ENCODE measurements around the gene THSD7B. TPM values are rescaled to one million over a fixed set of nuclear protein-coding genes. Genes with fewer than 3 reads are reported as not detected.

The THSD7B gene
- total and polyA plus RNA-seq, 9 of the 15 experiments (the other 6 are each of a cell fraction or from before 2014, with no cell fraction given), result not detected

DNA sequence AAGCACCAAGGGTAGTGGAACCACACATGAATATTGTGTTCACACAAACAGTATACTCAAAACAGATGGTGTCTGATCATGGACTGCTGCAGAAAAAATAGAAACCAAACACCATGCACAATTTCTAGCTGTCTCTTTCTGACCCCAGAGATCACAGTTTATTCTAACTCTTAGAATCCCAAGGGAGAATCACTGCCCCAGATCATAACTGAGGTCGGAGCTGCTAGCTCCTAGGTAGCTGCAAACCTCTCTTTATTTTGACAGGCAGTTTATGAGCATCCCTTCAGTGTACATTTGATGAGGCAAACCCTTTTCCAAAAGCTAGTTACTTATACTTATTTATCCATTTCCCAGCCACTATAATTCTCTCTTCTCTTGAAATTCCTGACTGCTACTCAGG is 759.8 kb downstream of the THSD7B start:
- H3K36me3 ChIP-seq (ENCODE audit: control insufficient read depth, insufficient read depth, low read length), result no peaks in the 10 kb centered on the region
- no peaks in the 10 kb centered on the region for H3K27me3 ChIP-seq (ENCODE audit: control insufficient read depth in 2 of 2, insufficient read depth in 2 of 2, low read length in 2 of 2)
- in situ Hi-C loops (cut with MboI) (no loop called here), intact Hi-C loops (cut with micrococcal nuclease) (no loop called here)
- H3K79me2 ChIP-seq (ENCODE audit: control insufficient read depth, insufficient read depth, low read length), result no peaks in the 10 kb centered on the region
- no TSS peak for BruUV-seq (replicated peaks)
- H3K27ac ChIP-seq (ENCODE audit: extremely low read depth, low read depth, low read length), result no peak overlapping the region
- no peaks in the 10 kb centered on the region for H3K9me1 ChIP-seq (ENCODE audit: control insufficient read depth, insufficient read depth, low read length)
- no peak overlapping the region for H3K4me3 ChIP-seq
- no peaks in the 10 kb centered on the region for H3K4me1 ChIP-seq (replicated peaks in 1 of 2; ENCODE audit: control insufficient read depth in 2 of 2, insufficient read depth in 2 of 2, low read length in 2 of 2)
- DNase-seq (ENCODE audit: extremely low read depth in 1 of 4, low spot score in 3 of 4) (no peak), ATAC-seq (no peak), FAIRE-seq (no peak)
- ChIA-PET POLR2A (no interaction called here), CTCF (ENCODE audit: low intra/inter-chr PET ratio) (no interaction called here)
- H3K4me2 ChIP-seq (ENCODE audit: insufficient read depth, low read length), result no peak overlapping the region
- TF ChIP-seq ZNF140 (CRISPR knock-in tag; IDR thresholded peaks at IDR 0.05), result no peak
- no peak overlapping the region for H2AFZ ChIP-seq (ENCODE audit: low read depth, low read length)
- no peak overlapping the region for H3K9ac ChIP-seq (ENCODE audit: insufficient read depth in 1 of 2, low read depth in 2 of 2, low read length in 2 of 2)
- no peaks in the 10 kb centered on the region for H4K20me1 ChIP-seq (replicated peaks; ENCODE audit: control insufficient read depth, insufficient read depth, low read length)
- no peaks in the 10 kb centered on the region for H3K9me3 ChIP-seq (replicated peaks; ENCODE audit: control insufficient read depth, insufficient read depth, low read depth, low read length)
- 0% methylated on average over 1 of the region's 1 CpG for whole genome bisulfite sequencing (ENCODE audit: insufficient coverage, low coverage, missing lambda C conversion rate)

DNA sequence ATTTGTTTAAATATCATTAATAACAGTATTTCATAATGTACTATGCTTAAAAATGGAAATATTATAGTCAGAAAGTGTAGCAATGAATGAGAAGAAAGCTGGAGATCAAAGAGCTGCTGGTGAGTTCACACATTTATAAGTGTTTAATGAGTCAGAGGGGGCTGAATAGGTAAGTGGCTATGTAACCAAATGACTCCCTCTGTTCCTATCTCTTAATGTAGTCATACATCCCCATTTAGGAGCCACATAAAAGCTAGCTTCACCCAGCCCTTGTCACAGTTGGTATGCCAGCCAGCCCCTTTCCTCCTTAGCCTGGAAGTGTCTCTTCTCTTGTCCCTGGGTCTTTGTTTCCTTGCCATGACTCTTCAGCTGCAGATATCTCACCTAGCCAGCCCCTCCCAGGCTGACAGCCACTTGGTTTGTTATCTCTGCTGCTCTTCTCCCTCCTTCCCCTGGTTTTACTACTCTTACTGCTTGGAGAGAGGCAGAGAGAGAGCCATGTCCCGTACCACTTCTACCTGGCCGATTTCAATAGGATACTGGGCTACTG is 760.4 kb downstream of the THSD7B start:
- TF ChIP-seq, protein P1, sequence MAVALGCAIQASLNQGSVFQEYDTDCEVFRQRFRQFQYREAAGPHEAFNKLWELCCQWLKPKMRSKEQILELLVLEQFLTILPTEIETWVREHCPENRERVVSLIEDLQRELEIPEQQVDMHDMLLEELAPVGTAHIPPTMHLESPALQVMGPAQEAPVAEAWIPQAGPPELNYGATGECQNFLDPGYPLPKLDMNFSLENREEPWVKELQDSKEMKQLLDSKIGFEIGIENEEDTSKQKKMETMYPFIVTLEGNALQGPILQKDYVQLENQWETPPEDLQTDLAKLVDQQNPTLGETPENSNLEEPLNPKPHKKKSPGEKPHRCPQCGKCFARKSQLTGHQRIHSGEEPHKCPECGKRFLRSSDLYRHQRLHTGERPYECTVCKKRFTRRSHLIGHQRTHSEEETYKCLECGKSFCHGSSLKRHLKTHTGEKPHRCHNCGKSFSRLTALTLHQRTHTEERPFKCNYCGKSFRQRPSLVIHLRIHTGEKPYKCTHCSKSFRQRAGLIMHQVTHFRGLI (CRISPR knock-in tag; IDR thresholded peaks at IDR 0.05), result no peak
- no peak for TF ChIP-seq ZNF75A (CRISPR knock-in tag; IDR thresholded peaks at IDR 0.05)
- TF ChIP-seq CBX8 (IDR thresholded peaks at IDR 0.05; ENCODE audit: borderline replicate concordance, extremely low read depth, low read depth, low read length, poor library complexity, severe bottlenecking), result no peak
- TF ChIP-seq NFIX (CRISPR knock-in tag; IDR thresholded peaks at IDR 0.05; ENCODE audit: low read depth), result no peak
- no peak for TF ChIP-seq KAT2B (IDR thresholded peaks at IDR 0.05; ENCODE audit: low read depth, low read length)
- TF ChIP-seq SLC30A9 (CRISPR knock-in tag; IDR thresholded peaks at IDR 0.05), result no peak
- ATAC-seq (no peak), FAIRE-seq (no peak), DNase-seq (ENCODE audit: extremely low read depth in 1 of 4, low spot score in 3 of 4) (no peak)
- CTCF ChIA-PET (ENCODE audit: low intra/inter-chr PET ratio), result no interaction called here
- Histone ChIP-seq H3K79me2 (ENCODE audit: control insufficient read depth, insufficient read depth, low read length) (no peaks in the 10 kb centered on the region), H3K9me1 (ENCODE audit: control insufficient read depth, insufficient read depth, low read length) (no peaks in the 10 kb centered on the region), H3K9ac (ENCODE audit: insufficient read depth in 1 of 2, low read depth in 2 of 2, low read length in 2 of 2) (no peak overlapping the region), H3K4me2 (ENCODE audit: insufficient read depth, low read length) (no peak overlapping the region), H3K9me3 (replicated peaks; ENCODE audit: control insufficient read depth, insufficient read depth, low read depth, low read length) (no peaks in the 10 kb centered on the region), H3K27ac (ENCODE audit: extremely low read depth, low read depth, low read length) (no peak overlapping the region), H3K4me1 (replicated peaks in 1 of 2; ENCODE audit: control insufficient read depth in 2 of 2, insufficient read depth in 2 of 2, low read length in 2 of 2) (no peaks in the 10 kb centered on the region), H3K36me3 (ENCODE audit: control insufficient read depth, insufficient read depth, low read length) (no peaks in the 10 kb centered on the region), H3K4me3 (no peak overlapping the region), H2AFZ (ENCODE audit: low read depth, low read length) (no peak overlapping the region), H3K27me3 (ENCODE audit: control insufficient read depth in 2 of 2, insufficient read depth in 2 of 2, low read length in 2 of 2) (no peaks in the 10 kb centered on the region), H4K20me1 (replicated peaks; ENCODE audit: control insufficient read depth, insufficient read depth, low read length) (no peaks in the 10 kb centered on the region)
- 0% methylated on average over 2 of the region's 2 CpGs for WGBS (ENCODE audit: insufficient coverage, low coverage, missing lambda C conversion rate)
- POLR2A ChIA-PET, result no interaction called here
- intact Hi-C loops (cut with micrococcal nuclease) (no loop called here), in situ Hi-C loops (cut with MboI) (no loop called here)
- BruUV-seq (replicated peaks), result no TSS peak

Measured in K562 (cell line).